C4-2B (cell line): ENCODE data around the gene GSK3A.

Experiments used
- H3K27ac ChIP-seq: fragments of 450-650 bp; 2 replicates; pipeline ENCODE4 v1.5.1; 2017
- ZFX ChIP-seq: fragments of 450-650 bp; IDR thresholded peaks from 2 replicates; pipeline ENCODE4 v1.6.1; 2017
- TF ChIP-seq, protein P1 (sequence below): fragments of 450-650 bp; conservative IDR thresholded peaks from 2 replicates; pipeline ENCODE4 v1.5.1; 2017; ENCODE audit warnings: mild to moderate bottlenecking

The GSK3A gene

GRCh38 chr19:42288387-42288786, 46.0 kb upstream of the GSK3A start:
- TF ChIP-seq, protein P1, sequence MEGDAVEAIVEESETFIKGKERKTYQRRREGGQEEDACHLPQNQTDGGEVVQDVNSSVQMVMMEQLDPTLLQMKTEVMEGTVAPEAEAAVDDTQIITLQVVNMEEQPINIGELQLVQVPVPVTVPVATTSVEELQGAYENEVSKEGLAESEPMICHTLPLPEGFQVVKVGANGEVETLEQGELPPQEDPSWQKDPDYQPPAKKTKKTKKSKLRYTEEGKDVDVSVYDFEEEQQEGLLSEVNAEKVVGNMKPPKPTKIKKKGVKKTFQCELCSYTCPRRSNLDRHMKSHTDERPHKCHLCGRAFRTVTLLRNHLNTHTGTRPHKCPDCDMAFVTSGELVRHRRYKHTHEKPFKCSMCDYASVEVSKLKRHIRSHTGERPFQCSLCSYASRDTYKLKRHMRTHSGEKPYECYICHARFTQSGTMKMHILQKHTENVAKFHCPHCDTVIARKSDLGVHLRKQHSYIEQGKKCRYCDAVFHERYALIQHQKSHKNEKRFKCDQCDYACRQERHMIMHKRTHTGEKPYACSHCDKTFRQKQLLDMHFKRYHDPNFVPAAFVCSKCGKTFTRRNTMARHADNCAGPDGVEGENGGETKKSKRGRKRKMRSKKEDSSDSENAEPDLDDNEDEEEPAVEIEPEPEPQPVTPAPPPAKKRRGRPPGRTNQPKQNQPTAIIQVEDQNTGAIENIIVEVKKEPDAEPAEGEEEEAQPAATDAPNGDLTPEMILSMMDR, result no peak
- no peak overlapping the region for H3K27ac ChIP-seq

DNA sequence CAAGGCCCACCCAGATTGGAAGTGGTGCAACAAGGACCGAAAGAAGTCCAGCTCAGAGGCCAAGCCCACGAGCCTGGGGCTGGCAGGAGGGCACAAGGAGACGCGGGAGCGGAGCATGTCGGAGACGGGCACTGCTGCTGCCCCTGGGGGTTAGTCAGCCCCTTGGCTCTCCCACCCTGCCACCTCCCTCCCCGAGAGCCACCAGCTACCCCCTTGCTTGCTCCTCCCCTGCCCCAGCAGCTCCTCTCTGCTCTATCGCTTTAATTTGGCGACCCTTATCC, 45.4 kb upstream of the GSK3A start:
- TF ChIP-seq ZFX, result no peak
- TF ChIP-seq, protein P1, result no peak
- no peak overlapping the region for H3K27ac ChIP-seq

GRCh38 chr19:42287017-42287826, 44.8 kb upstream of the GSK3A start:
- no peak overlapping the region for H3K27ac ChIP-seq

DNA sequence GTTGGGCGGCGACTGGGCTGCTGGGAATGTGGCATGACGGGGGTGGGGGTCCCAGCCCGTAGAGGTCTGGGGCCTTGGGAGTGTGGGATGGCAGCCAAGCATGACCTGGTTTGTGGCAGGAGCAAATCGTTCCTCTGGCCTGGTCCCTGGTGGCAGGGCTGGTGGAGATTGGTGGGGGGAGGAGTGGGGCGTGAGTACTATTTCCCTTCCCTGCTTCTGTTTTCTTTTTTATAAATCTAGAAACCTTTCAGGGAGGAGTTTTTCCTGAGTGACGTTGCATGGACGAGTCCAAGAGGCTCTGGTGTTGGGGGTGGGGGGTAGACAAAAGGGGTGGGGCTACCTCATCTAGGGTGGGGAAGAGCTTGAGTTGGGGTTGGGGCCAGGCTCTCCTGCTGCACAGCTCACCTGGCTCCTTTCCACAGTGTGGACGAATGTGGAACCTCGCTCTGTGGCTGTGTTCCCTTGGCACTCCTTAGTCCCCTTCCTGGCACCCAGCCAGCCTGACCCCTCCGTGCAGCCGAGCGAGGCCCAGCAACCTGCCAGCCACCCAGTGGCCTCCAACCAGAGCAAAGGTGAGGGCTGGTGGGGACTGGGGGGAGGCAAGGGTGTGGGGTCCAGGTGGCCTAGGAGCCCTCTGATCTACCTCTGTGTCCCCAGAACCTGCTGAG, 44.1 kb upstream of the GSK3A start:
- H3K27ac ChIP-seq, result no peak overlapping the region; the same call in 1 of the 2 replicates
- TF ChIP-seq, protein P1, result no peak
- no peak for TF ChIP-seq ZFX

More at GRCh38 chr19:42287017-42287826, 44.8 kb upstream of the GSK3A start:
- TF ChIP-seq, protein P1, result no peak
- no peak for TF ChIP-seq ZFX

DNA sequence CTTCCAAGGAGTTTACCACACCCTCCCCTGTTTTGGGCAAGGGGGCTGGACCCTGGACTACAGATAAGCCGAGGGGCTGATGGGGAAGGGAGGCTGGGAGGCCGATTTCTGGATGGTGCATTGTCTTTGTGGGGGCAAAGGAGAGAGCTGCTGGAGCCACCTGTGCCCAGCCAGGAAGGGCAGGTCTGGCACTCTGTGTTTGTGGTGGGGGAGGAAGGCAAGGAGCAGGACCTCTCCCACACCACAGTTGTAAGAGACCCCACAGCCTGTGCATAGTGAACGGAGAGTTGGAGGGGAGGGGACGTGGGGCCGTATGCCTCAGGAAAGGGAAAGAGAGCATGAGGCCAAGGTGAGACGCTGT, 43.6 kb upstream of the GSK3A start:
- TF ChIP-seq ZFX, result no peak
- TF ChIP-seq, protein P1, result no peak
- no peak overlapping the region; the same call in 1 of the 2 replicates for H3K27ac ChIP-seq

DNA sequence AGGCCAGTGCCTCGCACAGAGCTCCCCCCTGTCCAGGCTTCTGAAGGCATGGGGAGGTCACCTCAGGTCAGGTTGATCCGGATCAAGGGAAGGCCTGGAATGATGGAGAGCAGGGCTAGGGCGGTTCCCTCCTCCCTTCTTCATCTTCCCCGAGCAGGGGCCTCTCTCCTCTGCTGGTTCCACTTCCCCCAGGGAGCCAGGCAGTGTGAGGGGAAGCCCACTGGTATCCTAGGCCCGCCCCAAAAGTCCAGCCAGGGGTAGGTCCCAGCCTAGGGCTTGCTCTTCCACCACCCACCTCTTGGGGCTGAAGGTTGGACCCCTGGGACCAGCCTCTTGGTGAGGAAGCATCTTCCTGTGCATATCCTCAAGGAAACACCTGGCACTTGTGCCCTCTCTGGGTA, 43.1 kb upstream of the GSK3A start:
- H3K27ac ChIP-seq, result no peak overlapping the region; the same call in 1 of the 2 replicates
- TF ChIP-seq, protein P1, result no peak

GRCh38 chr19:42284591-42285341, 42.4 kb upstream of the GSK3A start:
- H3K27ac ChIP-seq, result peak overlapping the region; percentile 73

More at GRCh38 chr19:42284591-42285341, 42.4 kb upstream of the GSK3A start:
- no peak for TF ChIP-seq ZFX
- TF ChIP-seq, protein P1, result no peak
